ENCODE results near the gene LINGO3. TPM values are rescaled to one million over a fixed set of nuclear protein-coding genes. Genes with fewer than 3 reads are reported as not detected.

LINGO3 gene
- total RNA-seq, 4 donors from 2014 or later, result 0.39 TPM; not detected in 3

DNA sequence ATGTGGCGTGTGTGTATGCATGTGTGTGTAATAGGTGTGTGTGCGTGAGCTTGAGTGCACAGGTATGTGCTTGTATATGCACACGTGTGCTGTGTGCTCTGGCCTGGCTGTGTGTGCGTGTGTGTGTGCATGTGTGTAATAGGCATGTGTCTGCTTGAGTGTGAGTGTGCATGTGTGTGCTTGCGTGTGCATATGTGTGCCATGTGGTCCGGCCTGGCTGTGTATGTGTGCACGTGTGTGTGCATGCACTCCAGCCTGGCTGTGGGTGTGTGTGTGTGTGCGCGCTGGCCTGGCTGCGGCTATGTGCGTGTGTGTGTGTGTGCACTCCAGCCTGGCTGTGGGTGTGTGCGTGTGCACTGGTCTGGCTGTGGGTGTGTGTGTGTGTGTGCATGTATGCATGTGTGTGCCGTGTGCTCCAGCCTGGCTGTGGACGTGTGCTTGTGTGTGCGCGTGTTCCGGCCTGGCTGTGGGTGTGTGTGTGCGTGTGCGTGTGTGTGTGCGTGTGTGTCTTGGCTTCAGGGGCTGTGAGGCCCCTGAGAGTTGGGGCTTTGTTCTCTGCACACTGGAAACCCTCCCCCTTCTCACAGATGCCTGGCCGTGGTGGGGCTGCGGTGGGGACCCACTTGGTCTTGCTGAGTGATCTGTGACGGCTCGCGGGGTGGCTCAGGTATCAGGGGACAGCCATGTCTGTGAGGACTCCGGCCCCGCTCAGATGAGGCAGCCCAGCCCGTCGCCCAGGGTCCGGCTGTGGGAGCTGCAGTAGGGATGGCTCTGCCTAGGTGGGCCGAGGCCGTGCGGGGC is 28.8 kb upstream of the LINGO3 start:
- no peaks in the 10 kb centered on the region for H3K27me3 ChIP-seq
- H3K4me3 ChIP-seq, result no peak overlapping the region
- no peak overlapping the region for H3K27ac ChIP-seq
- H3K4me1 ChIP-seq, result peaks cover 0 to 43% (median 13%) of the 10 kb centered on the region in 4 donors
- peaks cover 0 to 43% (median 0%) of the 10 kb centered on the region in 3 donors for H3K36me3 ChIP-seq
- 71 to 78% methylated on average over 16 to 33 of the region's 33 CpGs for WGBS, 2 donors
- no peak for DNase-seq (ENCODE audit: low spot score in 2 of 2)
- TF ChIP-seq EP300 (IDR thresholded peaks at IDR 0.05) (no peak), POLR2A (IDR thresholded peaks at IDR 0.05) (no peak)
- TF ChIP-seq, protein P1, sequence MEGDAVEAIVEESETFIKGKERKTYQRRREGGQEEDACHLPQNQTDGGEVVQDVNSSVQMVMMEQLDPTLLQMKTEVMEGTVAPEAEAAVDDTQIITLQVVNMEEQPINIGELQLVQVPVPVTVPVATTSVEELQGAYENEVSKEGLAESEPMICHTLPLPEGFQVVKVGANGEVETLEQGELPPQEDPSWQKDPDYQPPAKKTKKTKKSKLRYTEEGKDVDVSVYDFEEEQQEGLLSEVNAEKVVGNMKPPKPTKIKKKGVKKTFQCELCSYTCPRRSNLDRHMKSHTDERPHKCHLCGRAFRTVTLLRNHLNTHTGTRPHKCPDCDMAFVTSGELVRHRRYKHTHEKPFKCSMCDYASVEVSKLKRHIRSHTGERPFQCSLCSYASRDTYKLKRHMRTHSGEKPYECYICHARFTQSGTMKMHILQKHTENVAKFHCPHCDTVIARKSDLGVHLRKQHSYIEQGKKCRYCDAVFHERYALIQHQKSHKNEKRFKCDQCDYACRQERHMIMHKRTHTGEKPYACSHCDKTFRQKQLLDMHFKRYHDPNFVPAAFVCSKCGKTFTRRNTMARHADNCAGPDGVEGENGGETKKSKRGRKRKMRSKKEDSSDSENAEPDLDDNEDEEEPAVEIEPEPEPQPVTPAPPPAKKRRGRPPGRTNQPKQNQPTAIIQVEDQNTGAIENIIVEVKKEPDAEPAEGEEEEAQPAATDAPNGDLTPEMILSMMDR (IDR thresholded peaks at IDR 0.05), result no peak
- H3K9me3 ChIP-seq, result no peaks in the 10 kb centered on the region

DNA sequence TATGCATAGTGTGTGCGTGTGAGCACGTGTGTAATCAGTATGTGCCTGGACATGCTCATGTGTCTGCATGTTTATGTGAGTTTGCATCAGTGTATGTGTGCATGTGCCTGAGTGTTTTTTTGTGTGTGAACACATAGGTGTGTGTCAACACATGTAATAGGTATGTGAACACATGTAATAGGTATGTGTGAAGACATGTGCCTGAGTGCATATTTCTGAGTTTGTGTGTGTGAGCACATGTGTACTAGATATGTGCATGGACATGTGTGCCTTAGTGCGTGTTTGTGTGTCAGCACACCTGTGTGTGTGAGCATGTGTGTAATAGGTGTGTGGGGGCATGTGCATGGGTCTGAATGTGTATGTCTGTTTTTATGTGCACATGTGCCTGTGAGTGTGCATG is 27.9 kb upstream of the LINGO3 start:
- no peaks in the 10 kb centered on the region for H3K9me3 ChIP-seq
- peaks cover 0 to 52% (median 17%) of the 10 kb centered on the region in 4 donors for H3K4me1 ChIP-seq
- no peak overlapping the region for H3K4me3 ChIP-seq
- WGBS, 2 donors, result 86 to 92% methylated on average over 3 of the region's 3 CpGs
- H3K27me3 ChIP-seq, result no peaks in the 10 kb centered on the region
- H3K36me3 ChIP-seq, result peaks cover 0 to 35% (median 0%) of the 10 kb centered on the region in 3 donors
- TF ChIP-seq EP300 (IDR thresholded peaks at IDR 0.05) (no peak), POLR2A (IDR thresholded peaks at IDR 0.05) (no peak)
- TF ChIP-seq, protein P1 (IDR thresholded peaks at IDR 0.05), result no peak
- no peak overlapping the region for H3K27ac ChIP-seq
- no peak for DNase-seq (ENCODE audit: low spot score in 2 of 2)

DNA sequence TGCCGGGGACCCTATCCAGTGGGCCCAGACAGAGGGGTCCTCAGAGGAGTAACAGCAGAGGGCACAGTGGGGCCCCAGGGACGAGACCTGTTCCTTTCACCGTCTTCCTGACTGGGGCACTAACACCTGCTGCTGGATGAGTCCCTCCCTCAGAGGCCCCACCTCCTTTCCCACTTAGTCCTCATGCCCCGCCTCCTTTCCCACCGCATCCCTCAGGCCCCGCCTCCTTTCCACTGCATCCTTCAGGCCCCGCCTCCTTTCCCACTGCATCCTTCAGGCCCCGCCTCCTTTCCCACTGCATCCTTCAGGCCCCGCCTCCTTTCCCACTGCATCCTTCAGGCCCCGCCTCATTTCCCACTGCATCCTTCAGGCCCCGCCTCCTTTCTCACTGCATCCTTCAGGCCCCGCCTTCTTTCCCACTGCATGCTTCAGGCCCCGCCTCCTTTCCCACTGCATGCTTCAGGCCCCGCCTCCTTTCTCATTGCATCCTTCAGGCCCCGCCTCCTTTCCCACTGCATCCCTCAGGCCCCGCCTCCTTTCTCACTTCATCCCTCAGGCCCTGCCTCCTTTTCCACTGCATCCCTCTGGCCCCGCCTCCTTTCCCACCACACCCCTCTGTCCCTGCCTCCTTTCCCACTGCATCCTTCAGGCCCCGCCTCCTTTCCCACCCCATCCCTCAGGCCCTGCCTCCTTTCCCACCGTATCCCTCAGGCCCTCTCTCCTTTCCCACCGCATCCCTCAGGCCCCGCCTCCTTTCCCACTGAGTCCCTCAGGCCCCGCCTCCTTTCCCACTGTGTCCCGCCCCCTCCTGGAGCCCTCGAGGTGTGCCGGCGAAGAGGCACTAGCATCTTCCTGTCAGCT is 27.3 kb upstream of the LINGO3 start:
- H3K27ac ChIP-seq, result no peak overlapping the region
- H3K4me1 ChIP-seq, result peaks cover 0 to 59% (median 22%) of the 10 kb centered on the region in 4 donors
- H3K36me3 ChIP-seq, result peaks cover 0 to 28% (median 0%) of the 10 kb centered on the region in 3 donors
- WGBS, 2 donors, result 91 to 93% methylated on average over 26 of the region's 26 CpGs
- no peak for DNase-seq (ENCODE audit: low spot score in 2 of 2)
- H3K4me3 ChIP-seq, result no peak overlapping the region
- no peaks in the 10 kb centered on the region for H3K27me3 ChIP-seq
- TF ChIP-seq EP300 (IDR thresholded peaks at IDR 0.05) (no peak), POLR2A (IDR thresholded peaks at IDR 0.05) (no peak)
- TF ChIP-seq, protein P1 (IDR thresholded peaks at IDR 0.05), result no peak
- H3K9me3 ChIP-seq, result no peaks in the 10 kb centered on the region

DNA sequence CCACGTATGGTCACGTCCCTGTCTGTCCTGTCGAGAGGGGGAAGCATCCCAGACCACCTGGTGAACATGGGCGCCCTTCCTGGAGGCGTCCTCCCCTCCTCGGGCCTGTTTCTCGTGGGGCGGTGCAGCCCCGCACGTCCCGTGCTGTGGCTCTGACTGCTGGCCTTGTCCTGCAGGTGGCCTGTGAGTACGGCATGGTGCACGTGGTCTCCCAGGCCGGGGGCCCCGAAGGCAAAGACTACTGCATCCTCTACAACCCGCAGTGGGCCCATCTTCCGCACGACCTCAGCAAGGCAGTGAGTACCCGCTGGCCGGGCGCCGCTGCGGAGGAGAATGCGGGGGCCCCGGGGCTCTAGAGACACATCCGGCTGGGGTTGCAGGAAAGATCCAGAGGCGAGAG is 26.5 kb upstream of the LINGO3 start:
- Histone ChIP-seq H3K27me3 (no peaks in the 10 kb centered on the region), H3K36me3 (peaks cover 0 to 20% (median 0%) of the 10 kb centered on the region in 3 donors), H3K9me3 (no peaks in the 10 kb centered on the region), H3K27ac (no peak overlapping the region), H3K4me3 (no peak overlapping the region), H3K4me1 (peaks cover 0 to 66% (median 29%) of the 10 kb centered on the region in 4 donors)
- DNase-seq (ENCODE audit: low spot score in 2 of 2), result no peak
- TF ChIP-seq EP300 (IDR thresholded peaks at IDR 0.05) (no peak), POLR2A (IDR thresholded peaks at IDR 0.05) (no peak)
- WGBS, 2 donors, result 93 to 94% methylated on average over 14 to 27 of the region's 27 CpGs

DNA sequence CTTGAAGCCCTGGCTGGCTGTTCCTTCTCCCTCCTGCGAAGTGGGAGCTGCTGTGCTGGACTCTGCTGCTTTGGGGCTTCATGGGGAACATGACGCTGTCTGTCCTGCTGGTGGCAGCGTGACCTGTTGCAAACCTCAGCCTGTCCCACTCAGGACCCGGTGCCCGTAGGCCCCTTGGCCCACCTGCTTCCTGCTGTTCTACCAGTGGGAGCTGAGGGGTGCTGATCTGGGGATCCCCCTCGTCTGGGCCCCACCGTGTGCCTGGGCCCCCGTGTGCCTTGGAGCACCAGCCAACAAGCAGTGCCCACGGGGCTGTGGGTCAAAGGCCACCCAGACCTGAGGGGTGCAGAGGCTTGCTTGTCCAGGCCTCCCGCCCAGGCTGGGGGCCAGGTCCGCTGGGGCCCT is 25.9 kb upstream of the LINGO3 start:
- 58 to 74% methylated on average over 6 to 11 of the region's 11 CpGs for WGBS, 2 donors
- Histone ChIP-seq H3K4me1 (peaks cover 0 to 72% (median 33%) of the 10 kb centered on the region in 4 donors), H3K36me3 (peaks cover 0 to 14% (median 0%) of the 10 kb centered on the region in 3 donors), H3K27me3 (no peaks in the 10 kb centered on the region), H3K9me3 (no peaks in the 10 kb centered on the region), H3K4me3 (no peak overlapping the region), H3K27ac (peak overlapping the region in 2 of 4 donors; percentile 9 to 35)
- DNase-seq (ENCODE audit: low spot score in 2 of 2), result no peak
- TF ChIP-seq EP300 (IDR thresholded peaks at IDR 0.05) (no peak), POLR2A (IDR thresholded peaks at IDR 0.05) (no peak)
- TF ChIP-seq, protein P1 (IDR thresholded peaks at IDR 0.05), result no peak
